H9 (cell line): ENCODE measurements around the gene PAK1. TPM values are rescaled to one million over a fixed set of nuclear protein-coding genes. Genes with fewer than 3 reads are reported as not detected.

Experiments
- DNase-seq: peaks from one replicate; pipeline ENCODE4 v3.0.0-alpha.2; 2017
- H2AFZ ChIP-seq: one replicate; pipeline ENCODE4 v1.6.1; 2013; ENCODE audit warnings: mild to moderate bottlenecking, low read length, control low read depth, moderate library complexity
- H2AK5ac ChIP-seq: 2 replicates; pipeline ENCODE4 v1.6.1; 2013; ENCODE audit warnings: low read length, control low read depth, mixed read lengths; ENCODE audit not compliant: insufficient read length
- H2BK120ac ChIP-seq: one replicate; pipeline ENCODE4 v1.6.1; 2013; ENCODE audit warnings: low read depth, mild to moderate bottlenecking, low read length, control low read depth, inconsistent platforms; ENCODE audit not compliant: poor library complexity, severe bottlenecking
- H2BK12ac ChIP-seq: 2 replicates; pipeline ENCODE4 v1.6.1; 2013; ENCODE audit warnings: low read length, control low read depth, mixed read lengths, low read depth; ENCODE audit not compliant: insufficient read length
- H2BK15ac ChIP-seq: 2 replicates; pipeline ENCODE4 v1.6.1; 2013; ENCODE audit warnings: low read depth, low read length, control low read depth
- H2BK20ac ChIP-seq: one replicate; pipeline ENCODE4 v1.6.1; 2013; ENCODE audit warnings: low read depth, mild to moderate bottlenecking, low read length, control low read depth, inconsistent platforms; ENCODE audit not compliant: poor library complexity, severe bottlenecking
- H2BK5ac ChIP-seq: 2 replicates; pipeline ENCODE4 v1.6.1; 2013; ENCODE audit warnings: low read length, control low read depth, mixed read lengths; ENCODE audit not compliant: insufficient read length
- H3K14ac ChIP-seq: 2 replicates; pipeline ENCODE4 v1.6.1; 2013; ENCODE audit warnings: low read length, control low read depth; ENCODE audit not compliant: insufficient read depth
- H3K18ac ChIP-seq: 2 replicates; pipeline ENCODE4 v1.6.1; 2013; ENCODE audit warnings: low read depth, mild to moderate bottlenecking, mixed read lengths, low read length, control low read depth; ENCODE audit not compliant: insufficient read length
- H3K23ac ChIP-seq: 2 replicates; pipeline ENCODE4 v1.6.1; 2013; ENCODE audit warnings: low read length, control low read depth, mixed read lengths, low read depth; ENCODE audit not compliant: insufficient read length
- H3K23me2 ChIP-seq: 2 replicates; pipeline ENCODE4 v1.6.1; 2013; ENCODE audit warnings: low read depth, mild to moderate bottlenecking, mixed read lengths, low read length, control low read depth; ENCODE audit not compliant: insufficient read length, poor library complexity, severe bottlenecking
- H3K27ac ChIP-seq: 2 replicates; pipeline ENCODE4 v1.5.1; 2013; ENCODE audit warnings: low read length, control low read depth, mixed read lengths, low read depth; ENCODE audit not compliant: insufficient read length
- H3K27me3 ChIP-seq: 2 replicates; pipeline ENCODE4 v1.6.1; 2013; ENCODE audit warnings: low read length, control low read depth, inconsistent platforms; ENCODE audit not compliant: insufficient read depth
- H3K4ac ChIP-seq: 2 replicates; pipeline ENCODE4 v1.6.1; 2013; ENCODE audit warnings: low read depth, mild to moderate bottlenecking, control low read depth, inconsistent platforms, low read length, moderate library complexity
- H3K4me1 ChIP-seq: 2 replicates; pipeline ENCODE4 v1.6.1; 2013; ENCODE audit warnings: low read length, control low read depth, inconsistent platforms; ENCODE audit not compliant: insufficient read depth
- H3K4me2 ChIP-seq: 2 replicates; pipeline ENCODE4 v1.6.1; 2013; ENCODE audit warnings: low read length, control low read depth, mixed read lengths; ENCODE audit not compliant: insufficient read length, insufficient read depth
- H3K56ac ChIP-seq: 2 replicates; pipeline ENCODE4 v1.6.1; 2013; ENCODE audit warnings: low read depth, mild to moderate bottlenecking, mixed read lengths, low read length, control low read depth; ENCODE audit not compliant: insufficient read length
- H3K79me1 ChIP-seq: 2 replicates; pipeline ENCODE4 v1.6.1; 2013; ENCODE audit warnings: low read depth, mild to moderate bottlenecking, moderate library complexity, low read length, control low read depth, inconsistent platforms; ENCODE audit not compliant: insufficient read depth, poor library complexity, severe bottlenecking
- H3K79me2 ChIP-seq: 2 replicates; pipeline ENCODE4 v1.6.1; 2013; ENCODE audit warnings: low read length, control low read depth, inconsistent platforms; ENCODE audit not compliant: insufficient read depth
- H3K9ac ChIP-seq: 2 replicates; pipeline ENCODE4 v1.6.1; 2013; ENCODE audit warnings: low read length, control low read depth, mixed read lengths; ENCODE audit not compliant: insufficient read length; ENCODE audit errors: extremely low read depth
- H3K9me3 ChIP-seq: one replicate; pipeline ENCODE4 v1.6.1; 2013; ENCODE audit warnings: low read depth, low read length, inconsistent platforms; ENCODE audit not compliant: control insufficient read depth
- H3T11ph ChIP-seq: one replicate; pipeline ENCODE4 v1.6.1; 2013; ENCODE audit warnings: mild to moderate bottlenecking, low read length, control low read depth, inconsistent platforms
- H4K20me1 ChIP-seq: one replicate; pipeline ENCODE4 v1.6.1; 2013; ENCODE audit not compliant: control insufficient read depth, insufficient read length, insufficient read depth
- H4K5ac ChIP-seq: 2 replicates; pipeline ENCODE4 v1.6.1; 2013; ENCODE audit warnings: low read depth, mild to moderate bottlenecking, mixed read lengths, low read length, control low read depth; ENCODE audit not compliant: insufficient read length
- H4K8ac ChIP-seq: replicated peaks from 2 replicates; pipeline ENCODE4 v1.6.1; 2013; ENCODE audit warnings: low read length, control low read depth, mixed read lengths, low read depth; ENCODE audit not compliant: insufficient read length
- H4K91ac ChIP-seq: 2 replicates; pipeline ENCODE4 v1.6.1; 2013; ENCODE audit warnings: low read depth, mild to moderate bottlenecking, moderate library complexity, mixed read lengths, low read length, control low read depth; ENCODE audit not compliant: insufficient read length
- H3K27ac Mint-ChIP-seq, 3 experiments: 2 replicates in 2 of 3; 3 replicates in 1 of 3; pipeline ENCODE4 v1.8.0; 2020 to 2021; ENCODE audit warnings: mixed read lengths in 3 of 3, mild to moderate bottlenecking in 1 of 3, moderate library complexity in 1 of 3
- H3K27me3 Mint-ChIP-seq: 2 replicates; pipeline ENCODE4 v1.8.0; 2021; ENCODE audit warnings: low read depth, mild to moderate bottlenecking, moderate library complexity, mixed read lengths
- H3K36me3 Mint-ChIP-seq, 3 experiments: 2 replicates in 2 of 3; 3 replicates in 1 of 3; pipeline ENCODE4 v1.8.0; 2020 to 2021; ENCODE audit warnings: low read depth in 3 of 3, mixed read lengths in 3 of 3; ENCODE audit not compliant: insufficient read depth in 1 of 3
- H3K4me1 Mint-ChIP-seq, 2 experiments: 2 replicates each; pipeline ENCODE4 v1.8.0; 2020; ENCODE audit warnings: mixed read lengths in 2 of 2
- H3K4me3 Mint-ChIP-seq, 2 experiments: 2 replicates in 1 of 2; 3 replicates in 1 of 2; pipeline ENCODE4 v1.8.0; 2020 to 2021; ENCODE audit warnings: mild to moderate bottlenecking in 2 of 2, mixed read lengths in 2 of 2, moderate library complexity in 1 of 2
- H3K9me3 Mint-ChIP-seq, 2 experiments: 2 replicates in 1 of 2; 3 replicates in 1 of 2; pipeline ENCODE4 v1.8.0; 2020; ENCODE audit warnings: mild to moderate bottlenecking in 2 of 2, mixed read lengths in 2 of 2, moderate library complexity in 1 of 2
- WGBS: extraction: QIAGEN DNeasy Blood & Tissue Kit; methylation state at CpG from one replicate; pipeline ENCODE4 v1.1.7; 2013; ENCODE audit warnings: missing lambda C conversion rate, low lambda C conversion rate, mixed read lengths; ENCODE audit not compliant: insufficient read length; ENCODE audit errors: extremely low coverage; 5-methylcytosine and 5-hydroxymethylcytosine counted together
- total RNA-seq: library from RNA; stranded (reverse); gene quantifications from 2 replicates; pipeline ENCODE4 v1.2.1, GENCODE V29; 2021
- TF ChIP-seq, protein P1 (sequence below): fragments of 200-600 bp; sonication (generic); conservative IDR thresholded peaks from 3 replicates; pipeline ENCODE4 v1.8.0; 2021; ENCODE audit warnings: antibody characterized with exemption, mild to moderate bottlenecking

PAK1 gene
- total RNA-seq, 1 experiment from 2014 or later = 122 TPM

DNA sequence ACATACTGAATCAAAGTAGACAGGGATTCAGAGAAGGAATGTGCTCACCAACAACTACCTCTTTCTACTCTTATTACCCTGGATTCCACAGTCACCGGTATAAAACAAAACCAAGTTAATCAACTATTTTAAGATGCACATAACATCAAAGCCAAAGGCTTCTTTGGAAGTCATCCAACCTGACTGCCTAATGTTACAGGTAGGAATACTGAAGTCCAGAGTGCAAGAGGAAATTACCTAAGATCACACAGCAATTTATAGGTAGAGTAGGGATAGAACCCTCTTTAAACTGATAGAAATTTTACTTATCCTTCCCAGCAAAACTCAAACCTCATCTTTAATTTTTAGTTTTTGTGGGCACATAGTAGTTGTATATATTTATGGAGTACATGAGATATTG is 76.3 kb downstream of the PAK1 start:
- Histone ChIP-seq H3K9me3 (no peaks in the 10 kb centered on the region), H3K14ac (no peak overlapping the region), H2AFZ (no peak overlapping the region), H2BK120ac (no peak overlapping the region), H3K23ac (no peak overlapping the region), H4K5ac (no peak overlapping the region), H3K9ac (no peak overlapping the region), H3K4me1 (peaks cover 11% of the 10 kb centered on the region), H3K23me2 (no peaks in the 10 kb centered on the region), H2BK15ac (no peak overlapping the region), H4K8ac (no peak overlapping the region), H3K27me3 (no peaks in the 10 kb centered on the region), H2BK20ac (no peak overlapping the region), H3K79me1 (peaks cover 12% of the 10 kb centered on the region), H2BK5ac (no peak overlapping the region), H3K79me2 (peaks cover 43% of the 10 kb centered on the region), H3T11ph (no peak overlapping the region), H2BK12ac (no peak overlapping the region), H3K27ac (no peak overlapping the region), H3K56ac (no peak overlapping the region), H4K20me1 (no peaks in the 10 kb centered on the region), H4K91ac (no peak overlapping the region), H3K18ac (no peak overlapping the region), H3K4me2 (no peak overlapping the region), H2AK5ac (no peak overlapping the region), H3K4ac (no peak overlapping the region)
- H3K27me3 Mint-ChIP-seq = no peaks in the 10 kb centered on the region
- H3K4me3 Mint-ChIP-seq = no peak overlapping the region
- H3K36me3 Mint-ChIP-seq = peaks cover 7 to 12% (median 7%) of the 10 kb centered on the region in 3 experiments; a peak in 5 of 7 replicates
- no peak overlapping the region; a peak in 1 of 7 replicates for H3K27ac Mint-ChIP-seq
- H3K4me1 Mint-ChIP-seq = peaks cover 16 to 21% of the 10 kb centered on the region in 2 experiments
- H3K9me3 Mint-ChIP-seq = no peaks in the 10 kb centered on the region
- WGBS = no CpG with 5 or more reads among the region's 1 CpG
- TF ChIP-seq, protein P1, sequence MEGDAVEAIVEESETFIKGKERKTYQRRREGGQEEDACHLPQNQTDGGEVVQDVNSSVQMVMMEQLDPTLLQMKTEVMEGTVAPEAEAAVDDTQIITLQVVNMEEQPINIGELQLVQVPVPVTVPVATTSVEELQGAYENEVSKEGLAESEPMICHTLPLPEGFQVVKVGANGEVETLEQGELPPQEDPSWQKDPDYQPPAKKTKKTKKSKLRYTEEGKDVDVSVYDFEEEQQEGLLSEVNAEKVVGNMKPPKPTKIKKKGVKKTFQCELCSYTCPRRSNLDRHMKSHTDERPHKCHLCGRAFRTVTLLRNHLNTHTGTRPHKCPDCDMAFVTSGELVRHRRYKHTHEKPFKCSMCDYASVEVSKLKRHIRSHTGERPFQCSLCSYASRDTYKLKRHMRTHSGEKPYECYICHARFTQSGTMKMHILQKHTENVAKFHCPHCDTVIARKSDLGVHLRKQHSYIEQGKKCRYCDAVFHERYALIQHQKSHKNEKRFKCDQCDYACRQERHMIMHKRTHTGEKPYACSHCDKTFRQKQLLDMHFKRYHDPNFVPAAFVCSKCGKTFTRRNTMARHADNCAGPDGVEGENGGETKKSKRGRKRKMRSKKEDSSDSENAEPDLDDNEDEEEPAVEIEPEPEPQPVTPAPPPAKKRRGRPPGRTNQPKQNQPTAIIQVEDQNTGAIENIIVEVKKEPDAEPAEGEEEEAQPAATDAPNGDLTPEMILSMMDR = no peak
- no peak for DNase-seq
